Inferior parietal cortex (tissue), 1 donor: ENCODE measurements around the gene SCP2.
"Not testable (repeated sequence)": the region's sequence is repeated elsewhere in the genome, so short reads cannot be mapped to it uniquely, and the experiment has no call there.

Source experiments
- DNase-seq: peaks from one replicate; pipeline ENCODE4 v3.0.0-alpha.2; 2016; ENCODE audit errors: extremely low spot score

Gene SCP2

DNA sequence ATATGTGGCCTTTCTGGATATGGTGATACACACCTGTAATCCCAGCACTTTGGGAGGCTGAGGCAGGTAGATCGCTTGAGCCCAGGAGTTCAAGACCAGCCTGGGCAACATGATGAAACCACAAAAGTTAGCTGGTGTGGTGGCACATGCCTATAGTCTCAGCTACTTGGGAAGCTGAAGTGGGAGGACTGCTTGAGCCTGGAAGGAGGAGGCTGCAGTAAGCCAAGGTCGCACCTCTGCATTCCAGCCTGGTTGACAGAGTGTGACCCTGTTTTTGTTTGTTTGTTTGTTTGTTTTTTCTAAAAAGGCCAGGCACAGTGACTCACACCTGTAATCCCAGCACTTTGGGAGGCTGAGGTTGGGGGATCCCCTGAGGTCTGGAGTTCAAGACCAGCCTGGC lies 42.2 kb downstream of the SCP2 start:
- DNase-seq = not testable (repeated sequence)

DNA sequence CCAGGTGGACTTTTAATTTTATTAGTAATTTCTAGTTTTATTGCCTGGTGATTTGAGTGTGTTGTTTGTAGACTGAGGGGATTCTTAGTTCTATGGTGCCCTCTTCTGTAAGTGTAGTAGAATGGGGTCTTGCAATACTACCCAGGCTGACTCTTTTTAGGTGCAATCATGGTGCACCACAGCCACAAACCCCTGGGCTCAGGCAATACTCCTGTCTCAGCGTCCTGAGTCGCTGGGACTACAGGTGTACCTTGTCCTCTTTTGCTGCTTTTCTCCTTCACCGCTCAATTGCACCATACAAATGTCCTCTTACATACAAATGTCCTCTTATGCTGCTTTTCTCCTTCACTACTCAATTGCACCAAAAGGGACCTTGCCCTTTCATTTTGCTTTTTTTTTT lies 43.1 kb downstream of the SCP2 start:
- no peak for DNase-seq

DNA sequence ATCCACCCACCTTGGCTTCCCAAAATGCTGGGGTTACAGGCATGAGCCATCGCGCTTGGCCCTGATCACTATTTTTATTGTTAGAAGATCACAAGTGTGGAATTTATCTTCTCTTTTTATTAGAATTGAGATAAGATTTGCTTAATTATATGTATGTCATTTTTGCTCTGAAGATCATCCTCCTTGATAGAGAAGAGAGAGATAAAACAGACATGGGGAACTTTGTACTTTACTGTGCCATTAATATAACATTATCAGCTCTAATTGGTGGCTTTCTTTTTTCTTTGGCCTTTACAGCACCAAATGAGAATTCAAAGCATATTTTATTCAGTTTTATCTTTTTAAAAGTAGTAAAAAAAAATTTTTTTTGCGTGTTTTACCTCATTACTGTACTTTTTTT lies 46.8 kb downstream of the SCP2 start:
- no peak for DNase-seq

DNA sequence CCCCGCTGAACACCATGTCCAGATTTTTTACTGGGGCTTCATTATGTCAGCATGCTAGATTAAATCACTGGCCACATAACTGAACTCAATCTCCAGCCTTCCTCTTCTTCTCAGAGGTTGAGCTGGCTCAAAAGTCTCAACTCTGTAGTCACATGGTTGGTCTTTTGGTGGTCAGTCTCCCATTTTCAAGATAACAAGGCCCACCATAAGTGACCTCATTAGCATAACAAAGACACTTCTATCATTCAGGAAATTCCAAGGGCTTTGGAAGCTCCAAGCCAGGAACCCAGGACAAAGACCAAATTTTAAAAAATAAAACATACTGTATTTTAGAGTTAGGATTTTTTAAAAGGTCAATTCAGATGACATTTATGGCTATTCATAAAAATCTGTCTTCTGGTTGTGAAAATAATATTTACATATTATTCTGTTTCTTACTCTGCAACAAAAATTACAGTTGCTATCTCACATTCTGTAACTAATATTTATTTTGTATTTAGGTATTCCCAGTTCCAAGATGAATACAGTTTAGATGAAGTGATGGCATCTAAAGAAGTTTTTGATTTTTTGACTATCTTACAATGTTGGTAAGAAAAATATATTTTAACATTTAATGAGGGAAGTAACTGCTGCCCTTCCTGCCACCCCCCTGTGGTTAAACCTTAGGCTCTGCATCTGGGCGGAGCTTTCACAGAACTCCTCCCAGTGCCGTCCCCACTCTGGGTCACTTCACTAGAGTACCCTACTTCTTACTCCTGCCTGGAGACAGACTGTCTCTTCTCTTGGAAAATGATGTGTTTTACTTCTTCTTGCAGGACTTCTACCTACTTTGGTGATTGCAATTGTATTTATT lies 49.3 kb downstream of the SCP2 start:
- DNase-seq = no peak

DNA sequence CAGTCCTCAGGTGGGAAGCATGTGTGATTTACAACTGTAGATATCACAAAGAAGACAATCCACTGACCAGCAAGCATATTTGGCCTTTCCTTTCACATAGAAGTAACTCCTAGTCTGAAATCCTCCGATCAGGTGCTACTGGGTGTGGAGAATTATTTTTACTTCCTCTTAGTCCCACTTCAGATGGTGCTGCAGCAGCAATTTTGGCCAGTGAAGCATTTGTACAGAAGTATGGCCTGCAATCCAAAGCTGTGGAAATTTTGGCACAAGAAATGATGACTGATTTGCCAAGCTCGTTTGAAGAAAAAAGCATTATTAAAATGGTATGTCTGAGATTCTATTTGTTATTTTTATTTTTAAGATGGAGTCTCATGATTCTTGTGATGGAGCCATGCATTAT lies 51.0 kb downstream of the SCP2 start:
- no peak for DNase-seq

DNA sequence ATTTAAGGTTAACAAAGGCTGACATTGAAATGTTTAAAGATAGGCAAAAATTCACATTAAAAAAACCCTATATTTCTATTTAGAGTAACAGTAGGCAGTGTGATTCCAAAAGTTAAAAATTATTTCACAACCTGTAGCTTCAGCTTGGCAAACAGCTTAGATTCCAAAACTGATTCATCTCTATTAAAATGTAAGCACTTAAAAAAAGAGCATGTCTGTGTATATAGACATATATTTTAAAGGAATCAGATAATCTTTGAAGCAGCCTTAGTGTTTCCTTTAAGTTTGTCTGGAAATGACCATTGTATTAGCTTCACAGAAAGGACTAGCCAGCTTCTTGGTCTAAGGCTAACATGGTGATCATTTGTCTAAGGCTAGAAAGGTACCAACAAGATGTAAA lies 65.7 kb downstream of the SCP2 start:
- DNase-seq = not testable (repeated sequence)

DNA sequence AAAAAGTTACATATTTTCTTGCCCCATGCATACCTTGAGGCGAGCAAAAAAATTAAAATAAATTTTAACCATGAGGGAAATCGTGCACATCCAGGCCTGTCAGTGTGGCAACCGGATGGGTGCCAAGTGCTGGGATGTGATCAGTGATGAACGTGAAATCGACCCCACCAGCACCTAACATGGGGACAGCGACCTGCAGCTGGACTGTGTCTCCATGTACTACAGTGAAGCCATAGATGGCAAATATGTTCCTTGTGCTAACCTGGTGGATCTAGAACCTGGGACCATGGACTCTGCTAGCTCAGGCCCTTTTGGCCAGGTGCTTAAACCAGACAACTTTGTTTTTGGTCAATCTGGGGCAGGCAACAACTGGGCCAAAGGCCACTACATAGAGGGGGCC lies 67.6 kb downstream of the SCP2 start:
- no peak for DNase-seq

DNA sequence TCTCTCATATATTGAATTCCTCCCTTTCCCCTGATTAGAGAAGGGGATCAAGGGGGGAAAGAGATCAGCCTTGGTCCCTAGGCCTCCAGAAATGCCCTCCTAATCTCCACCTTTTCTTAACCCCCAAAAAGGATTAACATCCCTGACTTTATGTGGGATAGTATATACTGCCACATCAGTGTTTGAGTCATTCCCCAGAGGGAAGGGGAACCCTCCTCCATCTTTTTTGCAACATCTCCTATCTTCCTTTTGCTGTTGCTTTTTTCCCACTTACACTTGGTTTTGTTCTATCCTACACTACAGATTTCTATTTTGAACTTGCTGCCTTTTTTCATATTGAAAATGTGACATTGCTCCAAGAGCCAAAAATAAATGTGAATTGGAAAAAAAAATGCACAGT lies 69.6 kb downstream of the SCP2 start:
- DNase-seq = no peak

DNA sequence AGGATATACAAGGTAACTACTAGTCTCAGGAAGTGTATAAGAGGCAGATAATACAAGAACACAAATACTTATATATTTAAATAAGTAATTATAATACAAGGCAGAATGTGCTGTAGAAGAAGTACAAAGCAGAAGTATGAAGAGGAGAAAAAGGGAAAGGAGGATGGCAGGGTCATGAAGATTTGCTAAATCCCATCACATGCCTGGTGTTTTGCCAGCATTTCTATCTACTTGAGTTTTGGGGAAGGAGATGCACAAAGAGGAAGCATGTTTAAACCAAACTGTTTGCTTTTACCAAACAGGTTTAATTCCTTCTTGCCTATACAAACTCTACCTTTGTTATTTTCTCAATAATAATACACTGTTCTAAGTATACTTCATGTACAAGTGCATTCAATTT lies 74.1 kb downstream of the SCP2 start:
- DNase-seq = no peak

DNA sequence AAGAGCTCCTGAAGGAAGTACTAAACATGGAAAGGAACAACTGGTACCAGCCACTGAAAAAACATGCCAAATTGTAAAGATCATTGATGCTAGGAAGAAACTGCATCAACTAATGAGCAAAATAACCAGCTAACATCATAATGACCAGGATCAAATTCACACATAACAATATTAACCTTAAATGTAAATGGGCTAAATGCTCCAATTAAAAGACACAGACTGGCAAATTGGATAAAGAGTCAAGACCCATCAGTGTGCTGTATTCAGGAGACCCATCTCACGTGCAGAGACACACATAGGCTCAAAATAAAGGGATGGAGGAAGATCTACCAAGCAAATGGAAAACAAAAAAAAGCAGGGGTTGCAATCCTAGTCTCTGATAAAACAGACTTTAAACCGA lies 79.5 kb downstream of the SCP2 start:
- not testable (repeated sequence) for DNase-seq

DNA sequence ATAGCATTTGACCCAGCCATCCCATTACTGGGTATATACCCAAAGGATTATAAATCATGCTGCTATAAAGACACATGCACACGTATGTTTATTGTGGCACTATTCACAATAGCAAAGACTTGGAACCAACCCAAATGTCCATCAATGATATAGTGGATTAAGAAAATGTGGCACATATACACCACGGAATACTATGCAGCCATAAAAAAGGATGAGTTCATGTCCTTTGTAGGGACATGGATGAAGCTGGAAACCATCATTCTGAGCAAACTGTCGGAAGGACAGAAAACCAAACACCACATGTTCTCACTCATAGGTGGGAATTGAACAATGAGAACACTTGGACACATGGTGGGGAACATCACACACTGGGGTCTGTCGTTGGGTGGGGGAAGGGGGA lies 83.2 kb downstream of the SCP2 start:
- not testable (repeated sequence) for DNase-seq

DNA sequence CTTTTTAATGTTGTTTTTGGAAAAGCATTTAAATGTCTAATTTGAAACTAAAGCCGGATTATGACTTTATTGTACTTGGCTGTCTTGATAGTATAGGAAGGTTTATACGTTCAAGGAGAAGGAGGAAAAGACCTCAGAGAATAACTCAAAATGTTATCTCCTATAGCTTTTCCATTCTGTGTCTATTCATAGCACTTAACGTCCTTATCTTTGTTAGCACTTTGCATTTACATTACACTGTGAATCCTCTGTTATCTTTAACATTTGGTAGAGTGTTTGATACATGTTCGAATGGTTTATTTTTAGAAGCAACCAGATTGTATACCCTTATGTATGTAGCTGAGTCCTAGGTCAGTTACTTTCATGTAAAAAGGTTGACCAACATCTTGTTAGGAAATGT lies 84.1 kb downstream of the SCP2 start:
- no peak for DNase-seq

DNA sequence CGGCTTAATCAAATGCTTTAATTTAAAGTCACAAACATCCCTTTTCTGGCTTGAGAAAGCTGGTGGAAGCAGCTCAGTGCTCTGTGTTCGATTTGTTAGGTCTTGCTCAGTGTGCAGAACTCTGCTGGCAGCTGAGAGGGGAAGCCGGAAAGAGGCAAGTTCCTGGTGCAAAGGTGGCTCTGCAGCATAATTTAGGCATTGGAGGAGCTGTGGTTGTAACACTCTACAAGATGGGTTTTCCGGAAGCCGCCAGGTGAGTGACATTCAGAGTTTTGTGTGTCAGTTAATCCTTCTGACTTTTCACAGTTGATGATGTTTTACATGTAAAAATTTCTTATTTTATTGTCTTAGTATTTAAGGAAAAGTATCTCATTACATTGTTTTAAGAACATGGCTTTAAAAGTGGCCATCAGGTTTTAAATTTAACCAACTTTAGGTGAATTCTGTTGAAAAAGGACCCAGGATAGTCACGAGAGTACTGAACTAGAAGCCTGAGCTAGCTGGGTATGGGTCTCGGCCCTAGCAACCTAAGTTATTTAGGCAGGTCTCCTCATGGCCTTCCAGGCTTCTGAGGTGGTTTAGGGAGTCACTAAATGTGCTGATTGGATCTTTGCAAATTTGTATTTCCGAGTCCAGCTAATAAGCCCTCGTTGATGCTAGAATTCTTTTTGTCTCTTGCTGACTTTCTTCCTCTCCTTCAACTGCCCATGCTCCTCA lies 87.9 kb downstream of the SCP2 start:
- peak; percentile 85 for DNase-seq

DNA sequence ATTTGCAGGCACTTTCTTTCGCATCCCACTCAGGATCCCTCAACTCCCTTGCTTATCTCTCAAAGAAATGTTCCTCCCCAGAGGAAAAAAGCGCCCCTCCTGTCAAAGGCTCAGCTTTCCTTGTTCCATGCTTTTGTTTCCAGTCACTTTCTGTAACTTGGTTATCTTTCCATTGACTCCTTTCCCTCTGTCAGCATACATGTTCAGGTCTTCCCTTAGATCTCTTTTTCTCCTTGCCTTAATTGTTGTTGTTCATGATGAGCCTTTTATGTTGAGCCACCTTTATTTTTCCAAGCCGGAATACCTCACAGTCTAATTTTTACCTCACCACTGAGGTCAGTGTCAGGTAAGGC lies 88.4 kb downstream of the SCP2 start:
- no peak for DNase-seq

DNA sequence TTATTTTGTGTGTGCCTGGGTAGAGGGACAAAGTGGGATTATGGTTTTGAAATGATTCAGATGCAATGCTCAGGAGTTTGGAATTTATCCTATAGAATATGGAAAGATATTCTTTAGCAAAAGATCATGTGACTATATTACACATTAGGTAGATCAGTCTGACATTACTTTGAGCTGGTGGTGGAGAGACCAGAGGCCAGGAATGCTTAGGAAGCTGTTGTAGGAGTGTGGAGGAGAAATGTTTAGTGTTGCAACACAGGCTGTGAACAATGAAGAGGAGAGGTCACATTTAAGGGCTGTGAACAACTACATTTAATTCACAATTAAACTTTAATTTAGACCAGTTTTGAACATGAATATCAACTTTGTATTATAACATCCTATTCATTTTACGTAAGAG lies 89.6 kb downstream of the SCP2 start:
- DNase-seq = no peak

DNA sequence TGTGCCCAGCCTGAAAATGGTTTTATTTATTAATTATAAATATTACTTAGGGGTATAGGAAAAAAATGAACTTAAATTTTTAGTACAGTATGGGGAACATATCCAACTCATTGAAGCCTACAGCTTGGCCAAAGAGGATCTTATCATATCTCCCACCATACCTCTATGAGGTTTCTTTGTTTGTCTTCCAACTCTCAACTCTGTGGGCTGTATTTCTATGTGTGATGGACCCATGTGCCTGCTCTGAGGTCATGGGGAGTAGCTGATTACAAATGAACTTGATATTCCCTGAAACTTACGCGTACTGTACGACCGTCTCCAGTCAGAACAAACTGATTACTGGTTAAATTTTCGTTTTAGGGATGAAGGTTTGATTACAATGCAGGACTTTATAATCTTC lies 93.5 kb downstream of the SCP2 start:
- no peak for DNase-seq

DNA sequence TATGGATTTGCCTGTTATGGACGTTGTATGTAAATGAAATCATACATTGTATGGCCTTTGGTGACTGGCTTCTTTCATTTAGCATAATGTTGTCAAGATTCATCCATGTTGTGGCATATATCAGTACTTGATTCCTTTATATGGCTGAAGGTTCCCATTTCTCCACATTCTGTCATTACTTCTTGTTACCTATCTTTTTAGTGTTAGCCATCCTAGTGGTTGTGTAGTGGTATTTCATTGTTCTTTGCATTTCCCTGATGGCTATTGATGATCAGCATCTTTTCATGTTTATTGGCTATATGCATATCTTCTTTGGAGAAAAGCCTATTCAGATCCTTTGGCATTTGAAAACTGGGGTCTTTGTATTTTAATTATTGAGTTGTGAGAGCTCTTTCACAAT lies 95.1 kb downstream of the SCP2 start:
- DNase-seq = no peak

DNA sequence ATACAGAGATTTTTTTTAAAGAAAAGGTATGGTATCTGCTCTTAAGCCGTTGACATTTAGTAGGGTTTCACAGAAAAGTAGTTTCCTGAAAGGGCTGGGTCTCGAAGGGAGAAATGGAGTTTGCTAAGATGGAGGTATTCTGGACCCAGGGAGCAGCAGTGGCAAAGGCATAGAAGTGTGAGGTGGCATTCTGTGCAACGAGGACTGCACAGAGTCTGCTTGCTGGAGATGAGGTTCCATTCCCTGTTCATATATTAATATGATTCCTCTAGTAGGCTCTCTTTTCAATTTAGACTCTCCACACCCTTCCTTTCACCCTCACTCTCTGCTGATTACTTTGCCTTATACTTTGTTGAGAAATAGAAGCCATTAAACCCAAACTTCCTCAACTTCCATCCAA lies 96.5 kb downstream of the SCP2 start:
- no peak for DNase-seq

DNA sequence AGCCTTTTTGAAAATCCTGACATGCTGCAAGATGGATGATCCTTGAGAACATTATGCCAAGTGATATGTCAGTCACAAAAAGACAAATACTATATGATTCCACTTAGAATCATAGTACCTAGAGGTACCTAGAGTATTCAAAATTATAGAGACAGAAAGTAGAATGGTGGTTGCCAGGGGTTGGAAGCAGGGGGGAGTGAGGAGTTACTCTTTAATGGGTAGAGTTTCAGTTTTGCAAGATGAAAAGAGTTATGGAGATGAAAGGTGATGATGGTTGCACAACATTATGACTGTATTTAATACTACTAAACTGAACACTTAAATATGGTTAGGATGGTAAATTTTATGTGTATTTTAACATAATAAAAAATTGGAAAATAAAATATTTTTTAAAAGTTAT lies 97.0 kb downstream of the SCP2 start:
- DNase-seq = no peak

DNA sequence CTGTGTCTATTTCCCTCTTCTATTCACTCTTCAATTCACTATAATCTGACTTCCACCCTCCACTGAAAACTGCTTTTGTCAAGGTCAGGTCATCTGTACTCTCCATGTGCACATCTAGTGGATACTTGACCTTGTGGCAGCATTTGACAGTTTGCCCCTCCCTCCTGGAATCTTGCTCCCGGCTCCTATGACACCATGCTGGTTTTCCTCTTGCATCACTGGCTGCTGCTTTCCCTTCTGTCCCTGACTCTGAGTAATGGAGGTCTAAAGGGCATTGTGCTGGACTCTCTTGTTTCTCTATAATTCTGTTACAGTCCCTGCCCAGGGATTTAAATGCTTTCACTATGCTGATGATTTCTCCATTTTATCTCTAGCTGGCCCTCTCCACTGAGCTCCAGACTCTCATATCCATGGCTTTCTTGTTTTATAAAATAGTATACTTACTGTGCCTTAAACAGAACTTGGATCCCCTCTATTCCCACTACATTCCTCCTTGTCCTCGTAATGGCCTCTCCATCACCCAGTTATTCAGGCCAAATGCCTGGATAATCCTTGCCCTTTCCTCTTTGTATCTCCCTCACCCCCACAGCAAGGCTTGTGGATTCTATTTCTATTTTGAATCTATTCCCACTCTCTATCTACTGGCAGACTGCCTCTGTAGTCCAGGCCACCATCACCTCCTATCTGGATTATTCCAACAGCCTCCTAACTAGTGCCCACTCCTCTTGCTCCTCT lies 98.1 kb downstream of the SCP2 start:
- DNase-seq = no peak

DNA sequence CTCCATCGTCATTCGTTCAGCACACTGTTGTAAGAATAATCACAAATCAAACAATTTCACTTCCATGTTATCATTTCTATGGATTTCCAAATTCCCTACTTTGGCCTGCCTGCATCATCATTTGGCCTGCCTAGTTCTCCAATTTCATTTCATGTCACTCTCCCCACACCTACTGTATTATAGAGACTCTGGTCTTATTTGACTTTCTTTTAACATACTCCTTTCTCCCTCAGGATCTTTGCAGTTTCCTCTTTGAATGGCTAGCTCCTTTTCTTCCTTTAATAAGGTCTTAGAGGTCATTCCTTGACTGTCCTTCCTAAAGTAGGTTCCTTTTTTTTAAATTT lies 98.7 kb downstream of the SCP2 start:
- DNase-seq = no peak

DNA sequence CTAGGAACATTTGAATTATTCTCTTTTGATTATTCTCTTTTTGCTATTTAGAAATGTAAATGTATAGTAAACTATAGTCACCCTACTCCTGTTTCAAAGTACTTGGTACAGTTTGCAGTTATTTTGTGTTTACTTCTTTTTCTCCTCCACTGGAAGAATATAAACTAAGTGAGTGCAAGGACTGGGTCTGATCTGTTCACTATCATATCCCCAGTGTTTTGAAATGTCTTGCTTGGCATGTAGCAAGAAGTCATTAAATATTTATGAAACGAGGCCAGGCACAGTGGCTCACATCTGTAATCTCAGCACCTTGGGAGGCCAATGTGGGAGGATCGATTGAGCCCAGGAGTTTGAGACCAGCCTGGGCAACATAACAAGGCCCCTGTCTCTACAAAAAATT lies 99.2 kb downstream of the SCP2 start:
- DNase-seq = no peak

DNA sequence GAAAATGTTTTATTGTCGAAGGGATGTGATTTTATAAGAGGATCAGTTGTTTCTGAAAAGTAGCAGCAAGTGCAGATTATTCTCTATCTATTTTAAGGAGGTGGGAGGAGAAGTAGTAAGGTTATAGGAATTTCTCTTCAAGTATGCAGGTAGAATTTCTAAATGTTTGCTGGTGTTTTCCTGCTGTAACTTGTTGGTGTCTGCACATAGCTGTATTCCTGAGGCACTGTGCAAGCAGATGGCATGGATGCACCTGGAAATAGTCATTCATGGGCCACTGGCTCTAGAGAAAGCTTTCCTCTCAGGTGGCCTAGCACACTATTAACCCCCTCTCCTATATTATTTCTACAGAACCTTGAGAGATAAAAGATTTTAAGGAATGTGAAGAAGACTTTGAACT lies 104.7 kb downstream of the SCP2 start:
- no peak for DNase-seq
